AG09309 (cell line): ENCODE results near the gene PDSS2.

Experiments
- DNase-seq: peaks from one replicate; pipeline ENCODE4 v3.0.0-alpha.2; 2010; ENCODE audit warnings: low read depth
- H3K4me3 ChIP-seq: 2 replicates; pipeline ENCODE4 v1.5.1; 2011; ENCODE audit warnings: mild to moderate bottlenecking, low read depth, low read length, moderate library complexity; ENCODE audit not compliant: control insufficient read depth
- CTCF ChIP-seq: IDR thresholded peaks from 2 replicates; pipeline ENCODE4 v1.5.1; 2011; ENCODE audit warnings: mild to moderate bottlenecking, low read depth, low read length, inconsistent platforms; ENCODE audit not compliant: insufficient read depth, control insufficient read depth; ENCODE audit errors: missing control alignments

PDSS2 gene

GRCh38 chr6:107219851-107220250, 239.5 kb downstream of the PDSS2 start:
- DNase-seq = no peak
- H3K4me3 ChIP-seq = no peak overlapping the region
- no peak for TF ChIP-seq CTCF

GRCh38 chr6:107218142-107218541, 241.2 kb downstream of the PDSS2 start:
- DNase-seq = no peak
- no peak overlapping the region for H3K4me3 ChIP-seq
- TF ChIP-seq CTCF = no peak

- no peak for TF ChIP-seq CTCF
- DNase-seq = no peak
- H3K4me3 ChIP-seq = no peak overlapping the region
Observed at GRCh38 chr6:107217248-107217647, 242.1 kb downstream of the PDSS2 start.

GRCh38 chr6:107216197-107216933, 243.0 kb downstream of the PDSS2 start:
- TF ChIP-seq CTCF = no peak
- DNase-seq = no peak
- H3K4me3 ChIP-seq = no peak overlapping the region

- no peak for DNase-seq
- no peak overlapping the region for H3K4me3 ChIP-seq
- no peak for TF ChIP-seq CTCF
Observed at GRCh38 chr6:107215334-107215733, 244.0 kb downstream of the PDSS2 start.

GRCh38 chr6:107214655-107215054, 244.7 kb downstream of the PDSS2 start:
- TF ChIP-seq CTCF = no peak
- no peak overlapping the region for H3K4me3 ChIP-seq
- no peak for DNase-seq
